Nephron (organoid): ENCODE results near the gene CFAP70.

Experiments used
- H3K27ac Mint-ChIP-seq, 3 experiments: 2 replicates each; pipeline ENCODE4 v1.8.0; 2020; ENCODE audit warnings: mixed read lengths in 3 of 3, mild to moderate bottlenecking in 2 of 3, moderate library complexity in 1 of 3
- H3K27me3 Mint-ChIP-seq: 2 replicates; pipeline ENCODE4 v1.8.0; 2021; ENCODE audit warnings: low read depth, mild to moderate bottlenecking, moderate library complexity, mixed read lengths
- H3K36me3 Mint-ChIP-seq: 2 replicates; pipeline ENCODE4 v1.8.0; 2020; ENCODE audit warnings: low read depth, mixed read lengths
- H3K4me1 Mint-ChIP-seq: 2 replicates; pipeline ENCODE4 v1.8.0; 2020; ENCODE audit warnings: mixed read lengths
- H3K4me3 Mint-ChIP-seq, 3 experiments: 2 replicates each; pipeline ENCODE4 v1.8.0; 2020; ENCODE audit warnings: mild to moderate bottlenecking in 3 of 3, mixed read lengths in 3 of 3, moderate library complexity in 2 of 3
- H3K9me3 Mint-ChIP-seq: 2 replicates; pipeline ENCODE4 v1.8.0; 2020; ENCODE audit warnings: mixed read lengths
- TF ChIP-seq, protein P1 (sequence below), 3 experiments: fragments of 200-600 bp; sonication (generic); IDR thresholded peaks; one replicate each; pipeline ENCODE4 v1.5.0; 2021; ENCODE audit warnings: antibody characterized with exemption in 3 of 3; ENCODE audit not compliant: unreplicated experiment in 3 of 3

The CFAP70 gene

DNA sequence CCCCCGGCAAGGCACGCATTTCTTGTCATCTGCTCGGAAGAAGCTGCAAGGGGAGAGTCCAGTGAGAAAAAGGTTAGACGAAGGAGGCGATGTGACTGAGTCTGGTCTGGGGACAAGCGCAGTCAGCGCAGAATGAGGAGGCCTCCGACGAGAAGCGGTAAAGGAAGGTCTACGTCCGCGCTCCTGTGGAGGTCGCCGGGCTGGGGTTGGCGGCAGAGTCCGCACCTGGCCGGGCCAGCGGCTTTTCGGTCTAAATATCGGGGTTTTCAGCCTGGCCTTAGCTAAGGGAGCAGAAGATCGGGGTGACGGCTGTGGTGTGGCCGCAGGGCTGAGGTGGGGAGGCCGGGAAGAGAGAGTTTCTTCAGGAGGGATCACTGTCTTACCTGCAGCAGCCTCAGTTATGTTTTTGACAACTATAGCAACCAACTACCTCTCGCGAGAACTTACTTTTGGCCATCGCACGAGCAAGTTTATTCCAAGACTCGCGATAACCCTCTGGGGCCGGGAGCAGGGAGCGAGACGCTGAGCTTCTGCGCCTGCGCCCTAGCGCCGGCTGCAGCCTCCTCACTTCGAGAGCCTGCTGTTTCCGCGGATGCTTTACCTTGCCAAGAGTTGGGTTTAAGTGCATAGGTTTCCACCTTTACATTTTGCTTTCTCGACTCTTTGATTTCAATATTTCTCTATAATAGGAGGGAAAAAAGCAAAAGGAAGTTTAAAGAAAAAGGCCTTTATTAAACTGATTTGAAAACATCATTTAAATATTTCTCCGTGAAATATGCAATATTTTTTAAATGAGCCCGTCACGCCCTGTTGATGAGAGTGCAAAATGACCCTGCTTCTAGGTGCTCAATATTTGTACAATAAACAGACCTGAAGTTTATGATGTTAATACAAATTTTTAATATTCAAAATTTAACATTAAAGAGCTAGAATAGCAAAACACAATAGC lies at the start of gene CFAP70:
CFAP70 (minus strand) TSS at position 534 of the 949 bp plus-strand sequence. CDS start 4,068 bp downstream, outside the sequence.
- Mint-ChIP-seq H3K27ac (peak within 1 kb of the TSS; percentile 92 to 97 (median 93)), H3K27me3 (peaks cover 28% of the 10 kb centered on the region), H3K36me3 (peaks cover 10% of the 10 kb centered on the region), H3K4me3 (peak within 1 kb of the TSS; percentile 94 to 99 (median 98)), H3K9me3 (peaks cover 12% of the 10 kb centered on the region), H3K4me1 (peaks cover 6% of the 10 kb centered on the region)
- TF ChIP-seq, protein P1, sequence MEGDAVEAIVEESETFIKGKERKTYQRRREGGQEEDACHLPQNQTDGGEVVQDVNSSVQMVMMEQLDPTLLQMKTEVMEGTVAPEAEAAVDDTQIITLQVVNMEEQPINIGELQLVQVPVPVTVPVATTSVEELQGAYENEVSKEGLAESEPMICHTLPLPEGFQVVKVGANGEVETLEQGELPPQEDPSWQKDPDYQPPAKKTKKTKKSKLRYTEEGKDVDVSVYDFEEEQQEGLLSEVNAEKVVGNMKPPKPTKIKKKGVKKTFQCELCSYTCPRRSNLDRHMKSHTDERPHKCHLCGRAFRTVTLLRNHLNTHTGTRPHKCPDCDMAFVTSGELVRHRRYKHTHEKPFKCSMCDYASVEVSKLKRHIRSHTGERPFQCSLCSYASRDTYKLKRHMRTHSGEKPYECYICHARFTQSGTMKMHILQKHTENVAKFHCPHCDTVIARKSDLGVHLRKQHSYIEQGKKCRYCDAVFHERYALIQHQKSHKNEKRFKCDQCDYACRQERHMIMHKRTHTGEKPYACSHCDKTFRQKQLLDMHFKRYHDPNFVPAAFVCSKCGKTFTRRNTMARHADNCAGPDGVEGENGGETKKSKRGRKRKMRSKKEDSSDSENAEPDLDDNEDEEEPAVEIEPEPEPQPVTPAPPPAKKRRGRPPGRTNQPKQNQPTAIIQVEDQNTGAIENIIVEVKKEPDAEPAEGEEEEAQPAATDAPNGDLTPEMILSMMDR (IDR thresholded peaks at IDR 0.05; ENCODE audit: unreplicated experiment in 3 of 3) = no peak

DNA sequence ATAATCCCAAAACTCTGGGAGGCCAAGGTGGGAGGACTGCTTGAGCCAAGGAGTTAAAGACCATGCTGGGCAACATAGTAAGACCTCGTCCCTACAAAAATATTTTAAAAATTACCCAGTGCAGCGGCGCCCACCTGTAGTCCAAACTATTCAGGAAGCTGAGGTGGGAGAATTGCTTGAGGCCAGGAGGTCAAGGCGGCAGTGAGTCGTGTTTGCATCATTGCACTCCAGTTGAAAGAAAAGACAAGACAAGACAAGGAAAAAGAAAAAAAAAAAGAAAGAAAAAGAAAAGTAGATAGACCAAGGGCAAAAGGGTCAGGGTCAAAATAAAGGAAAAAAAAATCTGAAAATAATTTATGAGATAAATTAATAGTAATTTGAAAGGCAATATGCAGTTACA lies 49.4 kb upstream of the CFAP70 start:
- H3K9me3 Mint-ChIP-seq = no peaks in the 10 kb centered on the region

DNA sequence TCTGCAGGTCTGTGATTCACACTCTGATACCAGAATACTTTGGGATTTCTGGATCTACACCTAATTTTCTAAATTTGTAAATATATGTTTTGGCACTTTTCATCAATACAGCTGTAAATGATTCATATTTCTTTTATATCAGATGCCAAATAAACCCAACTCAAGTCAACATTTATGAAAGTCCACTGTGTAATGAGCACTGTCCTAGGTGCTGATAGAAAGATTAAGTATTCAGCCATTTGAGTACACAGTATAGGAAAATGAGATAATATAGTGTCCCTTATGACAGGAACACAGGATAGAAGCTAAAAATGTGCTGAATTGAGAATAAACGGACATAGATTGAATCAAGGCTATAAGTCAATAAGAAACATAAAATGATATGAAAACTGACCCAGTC lies 48.8 kb upstream of the CFAP70 start:
- no peaks in the 10 kb centered on the region for H3K4me1 Mint-ChIP-seq
- TF ChIP-seq, protein P1 (IDR thresholded peaks at IDR 0.05; ENCODE audit: unreplicated experiment in 3 of 3) = no peak
- peaks cover 4% of the 10 kb centered on the region for H3K36me3 Mint-ChIP-seq
- H3K4me3 Mint-ChIP-seq = no peak overlapping the region
- no peaks in the 10 kb centered on the region for H3K27me3 Mint-ChIP-seq
- no peak overlapping the region for H3K27ac Mint-ChIP-seq
- H3K9me3 Mint-ChIP-seq = no peaks in the 10 kb centered on the region

More for the DNA sequence above, 49.4 kb upstream of the CFAP70 start:
- no peak overlapping the region for H3K4me3 Mint-ChIP-seq
- TF ChIP-seq, protein P1 (IDR thresholded peaks at IDR 0.05; ENCODE audit: unreplicated experiment in 3 of 3) = no peak
- H3K27me3 Mint-ChIP-seq = no peaks in the 10 kb centered on the region
- peaks cover 5% of the 10 kb centered on the region for H3K4me1 Mint-ChIP-seq
- H3K36me3 Mint-ChIP-seq = peaks cover 4% of the 10 kb centered on the region
- no peak overlapping the region for H3K27ac Mint-ChIP-seq

DNA sequence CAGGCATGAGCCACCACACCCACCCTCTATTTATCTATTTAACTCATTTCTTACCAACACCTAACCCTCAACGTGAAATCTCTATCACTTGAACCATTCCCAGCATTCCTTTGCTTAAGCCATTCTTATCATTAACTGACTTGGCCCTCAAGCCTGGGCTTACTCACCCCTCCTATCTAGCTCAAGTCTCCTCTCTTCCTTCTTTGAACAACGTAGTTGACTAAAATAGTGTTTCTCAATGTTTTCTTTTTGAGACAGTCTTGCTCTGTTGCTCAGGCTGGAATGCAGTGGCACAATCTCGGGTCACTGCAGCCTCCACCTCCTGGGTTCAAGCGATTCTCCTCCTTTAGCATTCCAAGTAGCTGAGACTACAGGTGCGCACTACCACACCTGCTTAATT lies 48.2 kb upstream of the CFAP70 start:
- Mint-ChIP-seq H3K9me3 (no peaks in the 10 kb centered on the region), H3K4me3 (no peak overlapping the region), H3K27ac (no peak overlapping the region), H3K27me3 (no peaks in the 10 kb centered on the region), H3K36me3 (peaks cover 4% of the 10 kb centered on the region), H3K4me1 (no peaks in the 10 kb centered on the region)
- TF ChIP-seq, protein P1 (IDR thresholded peaks at IDR 0.05; ENCODE audit: unreplicated experiment in 3 of 3) = no peak

DNA sequence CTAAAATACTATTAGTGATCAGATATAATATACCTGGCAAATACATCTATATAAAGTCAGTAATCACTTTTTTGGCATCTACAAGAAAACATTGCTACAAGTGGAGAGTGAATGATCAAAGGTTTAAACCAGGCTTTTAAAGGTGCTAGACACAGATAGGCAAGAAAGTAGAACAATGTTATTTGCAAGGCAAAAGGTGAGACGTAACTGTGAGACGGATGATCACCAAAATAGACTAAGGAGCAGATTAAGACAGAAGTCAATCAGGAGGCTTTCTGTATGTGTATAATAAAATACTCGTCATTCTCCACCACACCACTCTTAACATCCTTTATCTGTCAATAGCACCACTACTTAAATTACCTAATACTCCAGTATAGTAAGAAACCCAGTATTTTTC lies 46.9 kb upstream of the CFAP70 start:
- no peaks in the 10 kb centered on the region for H3K9me3 Mint-ChIP-seq
- no peaks in the 10 kb centered on the region for H3K27me3 Mint-ChIP-seq
- no peak overlapping the region for H3K27ac Mint-ChIP-seq
- no peaks in the 10 kb centered on the region for H3K4me1 Mint-ChIP-seq
- H3K4me3 Mint-ChIP-seq = no peak overlapping the region
- peaks cover 4% of the 10 kb centered on the region for H3K36me3 Mint-ChIP-seq
- TF ChIP-seq, protein P1 (IDR thresholded peaks at IDR 0.05; ENCODE audit: unreplicated experiment in 3 of 3) = no peak
